22Rv1 (cell line): ENCODE measurements around the gene STK33.

Experiments used
- CTCF ChIP-seq: fragments of 450-650 bp; IDR thresholded peaks from 2 replicates; pipeline ENCODE4 v1.5.1; 2017; ENCODE audit warnings: mild to moderate bottlenecking
- ZFX ChIP-seq: fragments of 450-650 bp; IDR thresholded peaks from 2 replicates; pipeline ENCODE4 v1.6.1; 2017; ENCODE audit warnings: antibody characterized with exemption, borderline replicate concordance

GRCh38 chr11:8346157-8346755 is 247.8 kb downstream of the STK33 start:
- TF ChIP-seq CTCF (no peak), ZFX (no peak)
